PFSK-1 (cell line): Measurements from ENCODE around the gene CCR2.

Experiments used
- FOXP2 ChIP-seq: optimal IDR thresholded peaks from 2 replicates; pipeline ENCODE3; 2011; ENCODE audit warnings: borderline replicate concordance, control low read depth, inconsistent platforms; ENCODE audit not compliant: insufficient read depth; ENCODE audit errors: extremely low read length, extremely low read depth
- POLR2AphosphoS5 ChIP-seq: IDR thresholded peaks from 2 replicates; pipeline ENCODE4 v1.6.1; 2012; ENCODE audit warnings: low read depth, mild to moderate bottlenecking, control low read depth, low read length, moderate library complexity
- REST ChIP-seq, 2 experiments: IDR thresholded peaks; 2 replicates each; pipeline versions ENCODE4 v1.6.1 to v1.8.0; 2011 to 2012; ENCODE audit warnings: low read depth in 2 of 2, low read length in 2 of 2, control low read depth in 1 of 2, inconsistent platforms in 1 of 2, mild to moderate bottlenecking in 1 of 2, moderate library complexity in 1 of 2; ENCODE audit not compliant: insufficient read depth in 1 of 2
- SIN3A ChIP-seq: IDR thresholded peaks from 2 replicates; pipeline ENCODE4 v1.6.1; 2012; ENCODE audit warnings: mild to moderate bottlenecking, low read length, moderate library complexity, borderline replicate concordance; ENCODE audit not compliant: insufficient read depth
- TAF1 ChIP-seq: IDR thresholded peaks from 2 replicates; pipeline ENCODE4 v1.6.1; 2012; ENCODE audit warnings: low read length, control low read depth, borderline replicate concordance; ENCODE audit not compliant: insufficient read depth

- TF ChIP-seq POLR2AphosphoS5 (no peak), REST (IDR thresholded peaks at IDR 0.05; ENCODE audit: insufficient read depth in 1 of 2, low read depth in 2 of 2, low read length in 2 of 2) (no peak), TAF1 (no peak), SIN3A (no peak), FOXP2 (no peak)
These were observed 43.2 kb downstream of the CCR2 start for GRCh38 chr3:46397111-46397510.
